Activated CD4-positive, CD25-positive, alpha-beta regulatory T cell treated with anti-CD3 and anti-CD28 coated beads, Interleukin-2, amount 50 U/mL, for 16 hours (primary cell): Measurements from ENCODE around the gene DUSP16.

Experiments used
- DNase-seq: peaks from one replicate; pipeline ENCODE4 v3.0.0-alpha.2; 2020; ENCODE audit warnings: low read depth, low spot score

Gene DUSP16

DNA sequence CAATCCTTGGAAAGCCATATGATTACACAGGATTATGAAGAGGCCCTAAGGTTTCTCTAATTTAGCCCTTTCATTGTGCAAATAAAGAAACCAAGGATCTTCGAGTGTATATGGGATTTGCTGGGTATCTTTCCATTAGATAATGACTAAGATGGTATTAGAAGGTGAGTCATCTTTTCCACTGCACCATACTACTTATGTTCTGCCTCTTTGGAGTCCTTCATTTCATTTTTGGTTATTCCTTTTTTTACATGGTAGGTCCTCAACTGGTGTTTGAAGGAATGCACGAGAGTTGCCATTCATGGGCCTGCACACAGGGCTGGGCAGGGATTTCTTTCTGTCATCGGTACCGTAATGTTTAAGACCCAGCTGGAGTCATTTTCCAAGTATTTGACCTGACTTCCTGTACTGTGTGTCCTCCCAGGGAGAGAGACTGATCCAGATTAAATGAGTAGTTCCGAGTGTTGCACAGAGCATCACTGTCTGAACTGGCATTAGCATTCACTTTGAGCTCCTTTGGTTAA lies 120.1 kb downstream of the DUSP16 start:
- DNase-seq: no peak

DNA sequence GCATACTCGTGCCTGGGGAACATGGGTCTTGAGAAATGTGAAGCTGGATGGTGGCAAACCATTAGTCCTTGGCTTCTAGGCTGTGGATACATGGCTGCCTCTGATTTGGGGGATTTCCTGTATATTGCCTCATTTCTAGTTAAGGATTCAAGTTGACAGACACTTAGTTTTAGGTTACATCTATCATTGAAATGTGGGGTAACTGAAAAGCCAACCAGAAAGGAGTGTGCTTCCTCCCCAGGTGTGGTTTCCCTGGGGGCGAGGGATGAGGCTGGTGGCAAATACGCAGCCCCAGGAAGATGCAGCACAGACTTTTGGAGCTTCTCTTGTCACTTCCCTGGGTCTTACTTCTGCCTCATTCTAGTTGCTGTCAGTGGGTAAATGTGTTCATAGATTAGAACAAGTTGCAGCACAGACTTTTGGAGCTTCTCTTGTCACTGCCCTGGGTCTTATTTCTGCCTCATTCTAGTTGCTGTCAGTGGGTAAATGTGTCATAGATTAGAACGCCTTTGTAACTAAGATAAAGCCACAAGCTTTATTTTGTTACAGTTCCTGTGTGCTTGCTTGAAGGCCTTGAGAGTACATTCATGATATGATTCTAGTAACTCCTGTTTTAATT lies 120.7 kb downstream of the DUSP16 start:
- DNase-seq: no peak

GRCh38 chr12:12441429-12441807 lies 121.2 kb downstream of the DUSP16 start:
- DNase-seq: no peak

- DNase-seq: no peak
These were observed 121.8 kb downstream of the DUSP16 start for GRCh38 chr12:12440784-12441428.

DNA sequence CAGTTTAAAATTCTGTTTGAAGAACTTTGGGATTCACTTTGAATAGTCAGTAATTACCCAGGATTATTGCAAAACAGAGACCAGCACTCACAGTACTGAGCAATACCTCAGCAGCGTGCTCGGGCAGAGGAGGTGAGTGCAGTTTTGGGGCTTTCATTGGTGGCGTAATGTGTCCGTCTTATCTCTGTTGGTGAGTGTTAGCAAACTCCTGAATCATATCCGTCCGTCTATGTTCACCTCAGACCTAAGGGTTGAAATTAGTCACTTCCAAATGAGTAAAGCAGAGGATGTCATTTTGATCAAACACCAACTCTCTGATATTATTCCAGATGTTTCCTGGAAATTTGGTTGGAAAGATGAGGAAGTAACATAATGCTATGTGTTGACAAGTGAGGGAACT lies 123.0 kb downstream of the DUSP16 start:
- DNase-seq: peak; percentile 30

GRCh38 chr12:12436831-12437345 lies 125.8 kb downstream of the DUSP16 start:
- no peak for DNase-seq

GRCh38 chr12:12433203-12433731 lies 129.4 kb downstream of the DUSP16 start:
- DNase-seq: no peak

DNA sequence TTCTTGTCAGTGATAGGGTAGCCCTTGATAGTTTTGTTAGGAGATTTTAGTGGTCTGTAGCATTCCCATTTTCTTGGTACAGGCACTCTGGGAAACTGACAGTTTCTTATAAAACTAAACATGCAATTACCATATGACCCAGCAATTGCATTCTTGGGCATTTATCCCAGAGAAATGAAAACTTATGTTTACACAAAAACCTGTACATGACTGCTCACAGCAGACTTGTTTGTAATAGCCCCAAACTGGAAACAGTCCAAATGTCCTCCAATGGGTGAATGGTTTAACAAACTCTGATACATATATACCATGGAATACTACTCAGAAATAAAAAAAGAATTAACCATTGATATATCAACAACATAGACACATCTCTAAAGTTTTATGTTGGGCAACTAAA lies 130.3 kb downstream of the DUSP16 start:
- no peak for DNase-seq

GRCh38 chr12:12428961-12429657 lies 133.6 kb downstream of the DUSP16 start:
- DNase-seq: no peak

GRCh38 chr12:12428047-12428446 lies 134.6 kb downstream of the DUSP16 start:
- no peak for DNase-seq

- no peak for DNase-seq
These were observed 135.1 kb downstream of the DUSP16 start for GRCh38 chr12:12427568-12427967.

- DNase-seq: no peak
These were observed 137.0 kb downstream of the DUSP16 start for GRCh38 chr12:12425616-12426015.

GRCh38 chr12:12425001-12425400 lies 137.7 kb downstream of the DUSP16 start:
- DNase-seq: no peak
